NB4 (cell line): ENCODE results near the gene AFTPH.

Experiments used
- DNase-seq: peaks from one replicate; pipeline ENCODE4 v3.0.0; 2010; ENCODE audit warnings: low read depth
- H3K4me3 ChIP-seq: one replicate; pipeline ENCODE4 v1.5.1; 2011; ENCODE audit warnings: mild to moderate bottlenecking, low read depth, low read length, moderate library complexity
- CTCF ChIP-seq: IDR thresholded peaks from one replicate; pipeline ENCODE4 v1.5.1; 2012; ENCODE audit warnings: low read depth, low read length
- MYC ChIP-seq: IDR thresholded peaks from 2 replicates; pipeline ENCODE4 v1.6.1; 2011; ENCODE audit warnings: low read depth, low read length
- POLR2A ChIP-seq: IDR thresholded peaks from 2 replicates; pipeline ENCODE4 v1.6.1; 2011; ENCODE audit warnings: mild to moderate bottlenecking; ENCODE audit not compliant: insufficient read length; ENCODE audit errors: extremely low read depth
- TF ChIP-seq, protein P1 (sequence below): IDR thresholded peaks from 2 replicates; pipeline ENCODE4 v1.6.1; 2011; ENCODE audit warnings: low read depth, low read length

Gene AFTPH

DNA sequence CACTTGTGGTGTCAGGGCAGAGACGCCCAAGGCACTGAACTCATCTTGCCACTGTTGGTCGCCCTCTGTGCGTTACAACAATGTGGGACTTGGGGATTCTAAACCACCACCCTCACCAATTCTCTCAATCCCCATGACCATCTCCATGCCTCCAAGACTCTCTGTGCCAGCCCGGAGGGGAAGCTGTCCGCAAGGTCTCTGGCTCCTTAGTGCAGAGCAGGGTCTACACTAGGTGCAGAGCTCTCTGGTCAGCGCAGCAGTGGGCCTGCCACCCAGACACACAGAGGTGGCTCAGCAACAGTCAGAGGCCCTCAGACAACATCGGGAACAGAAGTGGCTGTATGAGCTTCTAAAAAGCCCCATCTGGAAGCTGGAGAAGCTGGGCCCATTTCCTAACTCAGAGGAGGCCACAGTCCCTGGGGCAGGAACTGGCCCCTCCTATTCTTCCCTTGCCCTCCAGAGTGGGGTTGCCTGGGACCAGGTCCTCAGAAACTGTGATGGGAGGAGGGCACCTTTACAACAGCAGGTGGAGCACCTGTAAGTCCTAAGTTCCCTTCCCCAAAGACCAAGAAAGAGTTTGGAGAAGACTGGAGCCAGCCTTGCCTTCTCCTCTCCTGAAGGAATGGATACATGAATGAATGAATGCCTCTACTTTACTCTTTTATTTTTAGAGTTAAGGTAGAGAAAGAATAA lies 91.9 kb downstream of the AFTPH start:
- H3K4me3 ChIP-seq = no peak overlapping the region
- TF ChIP-seq POLR2A (no peak), CTCF (no peak), MYC (no peak)
- no peak for DNase-seq

DNA sequence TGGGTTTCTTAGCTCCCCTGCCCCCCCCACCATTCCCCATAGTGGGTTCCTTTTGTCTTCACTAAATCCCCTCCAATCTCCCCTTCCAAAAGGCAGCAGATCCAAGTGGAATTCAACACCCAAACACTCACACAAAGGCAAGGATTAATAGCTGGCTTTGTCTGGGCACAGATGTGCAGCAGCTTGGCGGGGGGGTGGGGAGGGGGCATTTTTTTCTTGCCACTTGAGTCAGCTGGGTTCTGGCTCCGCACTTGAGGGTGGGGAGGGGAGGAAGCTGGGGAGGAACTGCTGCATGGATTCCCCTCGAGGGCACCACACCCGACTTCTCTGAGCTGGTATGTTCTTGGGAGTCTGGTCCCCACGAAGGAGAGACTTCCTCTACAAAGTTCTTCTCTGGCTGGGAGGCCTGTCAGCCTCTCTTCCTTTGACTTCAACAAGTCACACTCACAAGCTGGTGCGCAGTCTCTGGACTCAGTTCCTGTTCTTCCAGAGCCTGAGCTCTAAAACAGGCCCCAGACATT lies 93.6 kb downstream of the AFTPH start:
- DNase-seq = no peak
- TF ChIP-seq, protein P1, sequence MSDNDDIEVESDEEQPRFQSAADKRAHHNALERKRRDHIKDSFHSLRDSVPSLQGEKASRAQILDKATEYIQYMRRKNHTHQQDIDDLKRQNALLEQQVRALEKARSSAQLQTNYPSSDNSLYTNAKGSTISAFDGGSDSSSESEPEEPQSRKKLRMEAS = no peak
- no peak for TF ChIP-seq POLR2A
- TF ChIP-seq CTCF = no peak
- no peak for TF ChIP-seq MYC
- H3K4me3 ChIP-seq = no peak overlapping the region

DNA sequence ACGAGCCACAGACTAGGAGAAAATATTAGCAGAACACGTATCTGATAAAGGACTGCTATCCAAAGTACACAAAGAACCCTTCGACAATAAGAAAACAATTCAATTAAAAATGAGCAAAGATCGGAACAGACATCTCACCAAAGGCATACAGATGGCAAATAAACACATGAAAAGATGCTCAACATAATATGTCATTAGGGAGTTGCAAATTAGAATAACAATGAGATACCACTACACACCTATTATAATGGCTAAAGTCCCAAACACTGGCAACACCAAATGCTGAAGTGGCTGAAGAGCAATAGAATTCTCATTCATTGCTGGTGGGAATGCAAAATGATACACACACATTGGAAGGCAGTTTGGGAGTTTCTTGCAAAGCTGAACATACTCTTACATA lies 96.5 kb downstream of the AFTPH start:
- TF ChIP-seq CTCF (no peak), MYC (no peak), POLR2A (no peak)
- TF ChIP-seq, protein P1 = no peak
- no peak for DNase-seq
- H3K4me3 ChIP-seq = no peak overlapping the region

DNA sequence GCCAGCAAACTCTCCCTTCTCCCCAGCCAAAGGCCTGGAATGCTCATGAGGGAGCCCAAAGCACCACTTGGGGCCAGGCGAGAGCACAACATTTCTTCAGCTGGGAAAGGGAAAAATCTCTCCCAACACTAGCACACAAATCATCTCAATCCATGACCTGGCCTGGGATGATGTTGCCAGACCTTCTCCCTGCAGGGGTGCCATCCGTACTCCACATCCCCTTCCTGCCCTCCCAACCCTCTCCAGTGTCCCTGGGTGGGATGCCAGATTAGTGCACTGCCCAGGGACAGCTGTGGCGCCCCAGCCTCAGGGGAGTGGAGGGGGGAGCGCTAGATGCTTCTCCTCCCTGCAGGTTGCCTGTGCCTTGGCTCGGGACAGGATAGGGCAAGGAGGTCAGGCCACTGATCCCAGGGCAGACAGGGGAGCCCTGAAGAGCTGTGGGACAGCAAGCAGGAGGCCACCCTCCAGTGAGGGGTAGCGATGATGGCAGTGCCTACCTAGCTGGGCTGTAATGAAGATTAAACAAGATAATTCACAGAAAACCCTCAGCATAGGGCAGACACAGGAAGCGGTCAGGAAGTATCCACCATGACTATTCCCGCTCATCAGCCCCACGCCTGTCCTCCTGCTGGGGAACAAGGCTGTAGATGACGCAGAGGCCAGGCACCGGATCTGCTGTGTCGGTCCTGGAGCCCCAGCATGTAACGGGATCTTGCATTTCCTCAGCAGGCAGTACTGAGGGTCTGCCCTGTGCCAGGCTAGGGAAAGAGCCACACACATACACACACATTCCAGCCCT lies 98.5 kb downstream of the AFTPH start:
- TF ChIP-seq MYC = no peak
- TF ChIP-seq, protein P1 = no peak
- no peak for TF ChIP-seq CTCF
- TF ChIP-seq POLR2A = no peak
- no peak for DNase-seq
- H3K4me3 ChIP-seq = no peak overlapping the region

GRCh38 chr2:64623242-64623850 lies 99.2 kb downstream of the AFTPH start:
- TF ChIP-seq, protein P1 = no peak
- TF ChIP-seq CTCF (no peak), POLR2A (no peak), MYC (no peak)
- no peak for DNase-seq
- H3K4me3 ChIP-seq = no peak overlapping the region
